NT2/D1 (cell line): Measurements from ENCODE around the gene NHS.

Source experiments
- DNase-seq: peaks from one replicate; pipeline ENCODE4 v3.0.0-alpha.2; 2011; ENCODE audit warnings: low read depth, low spot score
- H3K27me3 ChIP-seq: 2 replicates; pipeline ENCODE4 v1.6.0; 2011; ENCODE audit warnings: mild to moderate bottlenecking; ENCODE audit not compliant: insufficient read length, insufficient read depth
- H3K36me3 ChIP-seq: 2 replicates; pipeline ENCODE4 v1.6.1; 2011; ENCODE audit warnings: mild to moderate bottlenecking, low read length, mixed read lengths; ENCODE audit not compliant: insufficient read depth, insufficient read length
- H3K4me1 ChIP-seq: 2 replicates; pipeline ENCODE4 v1.5.1; 2011; ENCODE audit not compliant: insufficient read depth, insufficient read length
- H3K4me3 ChIP-seq: 2 replicates; pipeline ENCODE4 v1.5.1; 2011; ENCODE audit warnings: low read depth; ENCODE audit not compliant: insufficient read length
- H3K9ac ChIP-seq: 2 replicates; pipeline ENCODE4 v1.6.0; 2011; ENCODE audit warnings: low read depth; ENCODE audit not compliant: insufficient read length
- H3K9me3 ChIP-seq: 2 replicates; pipeline ENCODE4 v1.5.1; 2011; ENCODE audit warnings: mild to moderate bottlenecking, low read length; ENCODE audit not compliant: insufficient read depth
- SUZ12 ChIP-seq: IDR thresholded peaks from 2 replicates; pipeline ENCODE4 v1.6.1; 2011; ENCODE audit not compliant: insufficient read length, insufficient read depth; ENCODE audit errors: extremely low read depth
- YY1 ChIP-seq: IDR thresholded peaks from 2 replicates; pipeline ENCODE4 v1.6.1; 2011; ENCODE audit not compliant: insufficient read length, insufficient read depth
- ZNF274 ChIP-seq: IDR thresholded peaks from 2 replicates; pipeline ENCODE4 v1.6.1; 2011; ENCODE audit warnings: mild to moderate bottlenecking, low read depth, low read length

NHS gene

DNA sequence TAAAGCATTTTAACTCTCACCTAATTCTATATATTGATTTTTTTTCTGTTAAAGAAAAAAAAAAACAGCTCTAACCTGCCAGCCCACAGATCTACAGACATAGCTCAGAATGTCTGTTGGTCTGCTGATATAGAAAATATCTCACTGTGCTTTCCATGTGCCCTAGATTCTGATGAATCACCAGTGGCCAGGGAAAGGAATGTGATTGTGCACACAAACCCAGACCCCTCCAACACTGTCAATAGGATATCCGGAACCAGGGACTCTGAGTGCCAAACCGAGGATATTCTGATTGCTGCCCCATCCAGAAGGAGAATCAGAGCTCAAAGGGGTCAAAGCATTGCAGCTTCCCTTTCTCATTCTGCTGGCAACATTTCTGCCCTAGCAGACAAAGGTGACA, 350.2 kb downstream of the NHS start:
- Histone ChIP-seq H3K27me3 (no peaks in the 10 kb centered on the region), H3K9me3 (no peaks in the 10 kb centered on the region), H3K4me3 (no peak overlapping the region), H3K9ac (no peak overlapping the region), H3K4me1 (no peaks in the 10 kb centered on the region), H3K36me3 (peaks cover 33% of the 10 kb centered on the region)
- no peak for TF ChIP-seq ZNF274
- no peak for TF ChIP-seq YY1
- no peak for TF ChIP-seq SUZ12
- DNase-seq: no peak

DNA sequence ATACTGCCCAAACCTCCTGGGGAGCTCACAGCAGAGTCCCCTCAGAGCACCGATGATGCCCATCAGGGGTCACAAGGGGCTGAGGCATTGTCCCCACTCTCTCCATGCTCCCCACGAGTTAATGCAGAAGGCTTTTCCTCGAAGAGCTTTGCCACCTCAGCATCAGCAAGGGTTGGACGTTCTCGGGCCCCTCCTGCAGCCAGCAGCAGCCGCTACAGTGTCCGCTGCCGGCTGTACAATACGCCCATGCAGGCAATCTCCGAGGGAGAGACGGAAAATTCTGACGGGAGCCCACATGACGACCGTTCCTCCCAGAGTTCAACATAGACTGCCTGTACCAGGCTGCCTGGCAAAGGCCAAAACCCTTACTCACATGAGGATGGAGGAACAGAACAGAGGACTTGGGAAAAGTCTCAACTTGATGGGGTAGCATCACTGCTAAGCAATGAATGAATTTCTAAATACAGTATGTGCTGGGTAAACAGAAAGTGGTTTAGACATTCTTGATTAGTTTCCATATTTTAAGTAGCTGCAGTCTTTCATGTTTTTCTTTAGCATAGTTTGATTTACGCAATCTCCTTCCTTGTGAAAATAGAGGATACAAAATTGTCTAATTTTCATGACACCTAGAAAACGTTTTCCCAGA, 357.3 kb downstream of the NHS start:
- Histone ChIP-seq H3K4me3 (no peak overlapping the region), H3K9me3 (no peaks in the 10 kb centered on the region), H3K27me3 (no peaks in the 10 kb centered on the region), H3K4me1 (no peaks in the 10 kb centered on the region), H3K36me3 (peaks cover 32% of the 10 kb centered on the region), H3K9ac (no peak overlapping the region)
- TF ChIP-seq ZNF274: no peak
- TF ChIP-seq SUZ12: no peak
- TF ChIP-seq YY1: no peak
- DNase-seq: no peak

DNA sequence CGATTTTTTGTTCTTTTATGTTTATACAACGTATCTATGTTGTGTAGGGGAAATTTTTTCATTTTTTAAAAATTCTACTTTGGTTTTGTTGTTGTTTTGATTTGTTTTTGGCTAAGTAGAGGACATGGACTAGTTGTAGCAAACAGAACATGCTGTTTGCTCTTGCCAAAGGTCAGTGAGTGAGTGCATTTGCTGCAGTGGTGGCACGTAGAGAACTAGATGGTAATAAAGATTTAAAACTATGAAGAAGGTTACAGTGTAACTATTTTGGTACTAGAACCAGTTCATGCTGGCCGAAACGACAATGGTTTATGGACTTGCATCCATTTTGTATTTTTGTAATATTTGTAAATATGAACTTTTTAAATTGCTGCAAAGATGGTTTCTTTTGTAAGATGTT, 360.4 kb downstream of the NHS start:
- H3K9me3 ChIP-seq: no peaks in the 10 kb centered on the region
- TF ChIP-seq SUZ12: no peak
- no peak for TF ChIP-seq YY1
- TF ChIP-seq ZNF274: no peak
- DNase-seq: no peak
- H3K27me3 ChIP-seq: peaks cover 6% of the 10 kb centered on the region
- H3K9ac ChIP-seq: no peak overlapping the region
- no peaks in the 10 kb centered on the region for H3K4me1 ChIP-seq
- H3K4me3 ChIP-seq: no peak overlapping the region
- peaks cover 12% of the 10 kb centered on the region for H3K36me3 ChIP-seq

DNA sequence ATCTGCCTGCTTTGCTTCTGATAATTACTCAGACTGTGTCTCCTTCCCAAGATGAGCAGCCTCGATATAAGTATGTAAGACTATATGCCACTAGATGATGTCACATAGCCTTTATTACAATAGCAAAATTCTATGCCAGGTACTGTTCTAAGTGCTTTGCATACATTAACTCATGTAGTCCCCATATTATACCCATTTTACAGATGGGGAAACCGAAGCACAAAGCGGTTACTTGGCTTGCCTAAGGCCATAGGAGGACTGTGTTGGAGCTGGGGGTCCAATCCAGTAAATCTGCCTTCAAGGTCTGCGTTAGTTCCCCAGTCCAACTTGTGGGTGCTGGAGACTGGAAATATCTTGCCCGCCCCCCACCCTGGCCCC, 361.5 kb downstream of the NHS start:
- peaks cover 6% of the 10 kb centered on the region for H3K27me3 ChIP-seq
- no peak for TF ChIP-seq SUZ12
- TF ChIP-seq ZNF274: no peak
- TF ChIP-seq YY1: no peak
- no peaks in the 10 kb centered on the region for H3K4me1 ChIP-seq
- H3K4me3 ChIP-seq: peak overlapping the region; percentile 45
- peaks cover 10% of the 10 kb centered on the region for H3K36me3 ChIP-seq
- H3K9ac ChIP-seq: peak overlapping the region; percentile 61
- DNase-seq: no peak
- H3K9me3 ChIP-seq: no peaks in the 10 kb centered on the region

DNA sequence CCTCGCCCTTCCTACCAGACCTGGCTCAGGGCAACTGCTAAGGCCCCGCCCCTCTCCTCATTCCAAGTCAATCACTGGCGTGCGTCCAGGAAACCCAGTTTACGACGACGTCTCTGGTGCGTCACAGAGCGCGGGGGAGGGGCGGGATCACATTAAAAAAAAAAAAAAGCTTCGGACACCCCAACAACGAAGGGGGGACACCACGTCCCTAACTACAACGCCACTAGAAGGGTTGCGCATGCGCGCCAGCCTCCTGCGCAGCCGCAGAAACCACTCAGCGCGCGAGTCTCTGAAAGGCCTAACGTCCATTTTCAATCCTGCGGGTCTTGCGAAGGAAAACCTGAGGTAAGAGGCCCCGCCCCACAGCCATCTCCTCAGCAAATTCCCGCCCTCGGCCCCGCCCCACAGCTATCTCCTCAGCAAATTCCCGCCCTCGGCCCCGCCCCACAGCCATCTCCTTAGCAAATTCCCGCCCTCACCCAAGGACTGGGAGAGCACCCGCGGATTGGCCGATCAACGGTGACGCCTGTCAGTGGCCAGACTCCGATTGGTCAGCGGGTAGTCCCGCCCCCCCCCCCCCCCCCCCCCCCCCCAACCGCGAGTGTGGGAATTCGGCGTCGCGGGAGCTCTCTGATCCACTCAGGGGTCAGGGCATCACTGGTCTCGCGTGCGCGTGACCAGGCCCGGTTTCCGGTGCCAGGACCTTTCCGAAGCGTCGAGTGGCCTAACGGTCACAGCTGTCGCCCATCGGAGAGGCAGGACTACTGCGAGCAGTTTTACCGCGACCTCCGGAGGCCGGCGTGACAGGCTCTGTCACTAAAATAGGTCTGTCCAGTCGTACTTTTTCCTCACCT, 362.1 kb downstream of the NHS start, which contains the start of gene SCML1:
SCML1 (plus strand) TSS at position 638 of the 854 bp plus-strand sequence. CDS start 6,694 bp downstream, outside the sequence.
- Histone ChIP-seq H3K9ac (peak within 1 kb of the TSS; percentile 86), H3K36me3 (peaks cover 4% of the 10 kb centered on the region), H3K27me3 (peaks cover 6% of the 10 kb centered on the region), H3K4me3 (peak within 1 kb of the TSS; percentile 79), H3K9me3 (no peaks in the 10 kb centered on the region), H3K4me1 (no peaks in the 10 kb centered on the region)
- peak; percentile 94 for DNase-seq
- TF ChIP-seq ZNF274 (no peak), SUZ12 (no peak), YY1 (no peak)

DNA sequence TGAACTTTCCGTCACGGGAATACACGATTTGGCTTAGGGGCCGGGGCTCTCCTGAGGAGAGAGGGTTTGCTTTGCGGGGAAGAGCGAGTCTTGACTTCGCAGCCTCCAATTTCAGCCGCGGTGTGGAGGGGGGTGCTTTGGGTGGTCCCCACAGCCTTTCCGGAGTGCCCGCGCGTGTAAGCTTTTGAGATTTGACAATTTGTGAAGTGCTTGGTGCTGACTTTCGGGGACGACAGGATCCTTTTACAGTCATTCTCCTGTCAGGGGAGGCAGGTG, 362.6 kb downstream of the NHS start:
- peak overlapping the region; percentile 79 for H3K4me3 ChIP-seq
- H3K27me3 ChIP-seq: peaks cover 6% of the 10 kb centered on the region
- H3K9ac ChIP-seq: peak overlapping the region; percentile 86
- no peaks in the 10 kb centered on the region for H3K36me3 ChIP-seq
- DNase-seq: no peak
- no peak for TF ChIP-seq SUZ12
- TF ChIP-seq YY1: no peak
- TF ChIP-seq ZNF274: no peak
- no peaks in the 10 kb centered on the region for H3K4me1 ChIP-seq
- no peaks in the 10 kb centered on the region for H3K9me3 ChIP-seq

DNA sequence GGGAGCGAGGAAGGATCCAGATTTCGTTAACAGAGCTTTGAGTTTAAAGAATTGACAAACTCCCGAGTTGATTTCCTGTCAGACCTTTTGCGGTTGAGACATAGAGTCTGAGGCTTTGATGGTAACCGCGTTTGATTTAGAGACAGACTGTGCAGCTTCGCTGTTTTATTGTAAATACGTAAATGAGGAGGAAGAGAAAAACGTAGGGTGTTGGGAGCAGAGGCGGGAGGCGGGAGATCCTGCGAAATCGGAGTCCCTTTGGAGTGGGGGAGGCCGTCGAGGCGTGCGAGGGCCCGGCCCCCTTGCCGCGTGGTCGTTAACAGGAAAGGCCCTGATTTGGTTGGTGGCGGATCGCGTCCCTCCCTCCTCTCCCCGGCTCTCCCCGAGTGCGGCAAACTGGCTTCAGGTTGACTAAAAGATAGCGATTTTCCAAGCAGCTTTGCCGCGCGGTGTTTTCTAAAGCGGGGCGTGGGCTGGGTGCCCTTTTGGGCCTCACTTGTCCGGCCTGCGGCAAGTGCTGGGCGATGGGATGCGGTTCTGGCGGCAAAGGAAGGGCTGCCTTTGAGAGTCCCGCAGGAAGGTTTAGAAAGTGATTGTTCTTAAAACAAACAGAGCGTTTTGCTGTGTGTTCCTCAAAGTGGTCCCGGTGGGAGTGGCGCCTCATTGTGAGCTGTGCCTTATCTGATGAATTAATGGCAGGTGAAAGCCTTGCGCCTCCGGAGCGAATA, 363.1 kb downstream of the NHS start:
- DNase-seq: no peak
- Histone ChIP-seq H3K4me3 (peak overlapping the region; percentile 79), H3K9me3 (no peaks in the 10 kb centered on the region), H3K36me3 (no peaks in the 10 kb centered on the region), H3K9ac (peak overlapping the region; percentile 86), H3K4me1 (no peaks in the 10 kb centered on the region), H3K27me3 (peaks cover 6% of the 10 kb centered on the region)
- TF ChIP-seq ZNF274: no peak
- no peak for TF ChIP-seq YY1
- TF ChIP-seq SUZ12: no peak
